CD14-positive monocyte (primary cell): Measurements from ENCODE around the gene IGF1R. TPM values are rescaled to one million over a fixed set of nuclear protein-coding genes. Genes with fewer than 3 reads are reported as not detected.
A peak's percentile ranks its signal among the peaks of the same experiment; 100 is the strongest.

Experiments used
- DNase-seq, 3 donors: peaks; one replicate each; pipeline ENCODE4 v3.0.0-alpha.2; 2011 to 2022
- H2AFZ ChIP-seq: 2 replicates; pipeline ENCODE4 v1.6.0; 2012; ENCODE audit warnings: mild to moderate bottlenecking, low read depth, low read length, inconsistent platforms; ENCODE audit not compliant: insufficient read depth, poor library complexity, severe bottlenecking
- H3K27ac ChIP-seq, 2 donors: 1 replicate in 1 of 2; 2 replicates in 1 of 2; pipeline ENCODE4 v1.5.1; 2012 to 2013; ENCODE audit warnings: low read length in 2 of 2, control low read depth in 1 of 2, inconsistent platforms in 1 of 2, low read depth in 1 of 2, mild to moderate bottlenecking in 1 of 2
- H3K27me3 ChIP-seq, 2 donors: one replicate each; pipeline versions ENCODE4 v1.6.0 to v1.6.1; 2011 to 2013; ENCODE audit warnings: low read length in 2 of 2; ENCODE audit not compliant: control insufficient read depth in 2 of 2, insufficient read depth in 2 of 2
- H3K36me3 ChIP-seq, 2 donors: replicated peaks in 1 of 2; 1 replicate in 1 of 2; 2 replicates in 1 of 2; pipeline versions ENCODE4 v1.5.1 to v1.6.1; 2012 to 2013; ENCODE audit warnings: low read length in 2 of 2, control low read depth in 1 of 2, inconsistent platforms in 1 of 2, mild to moderate bottlenecking in 1 of 2; ENCODE audit not compliant: insufficient read depth in 2 of 2, control insufficient read depth in 1 of 2
- H3K4me1 ChIP-seq, 2 donors: 1 replicate in 1 of 2; 2 replicates in 1 of 2; pipeline versions ENCODE4 v1.5.1 to v1.6.1; 2012 to 2013; ENCODE audit warnings: low read length in 2 of 2, control low read depth in 1 of 2, inconsistent platforms in 1 of 2, mild to moderate bottlenecking in 1 of 2, moderate library complexity in 1 of 2; ENCODE audit not compliant: insufficient read depth in 2 of 2, control insufficient read depth in 1 of 2
- H3K4me2 ChIP-seq: replicated peaks from 2 replicates; pipeline ENCODE3; 2012; ENCODE audit warnings: low read length, moderate library complexity, mild to moderate bottlenecking; ENCODE audit not compliant: poor library complexity, severe bottlenecking; ENCODE audit errors: extremely low read depth
- H3K4me3 ChIP-seq, 3 experiments: fragments of 200-600 bp in 1 of 3; sonication (generic) in 1 of 3; replicated peaks in 1 of 3; 1 replicate in 2 of 3; 2 replicates in 1 of 3; pipeline ENCODE4 v1.5.1; 2011 to 2013; ENCODE audit warnings: low read length in 3 of 3, mild to moderate bottlenecking in 3 of 3, control low read depth in 2 of 3, low read depth in 2 of 3, inconsistent platforms in 1 of 3, moderate library complexity in 1 of 3
- H3K79me2 ChIP-seq: 2 replicates; pipeline ENCODE4 v1.6.0; 2012; ENCODE audit warnings: mild to moderate bottlenecking, control low read depth, inconsistent platforms, low read length, moderate library complexity; ENCODE audit not compliant: insufficient read depth
- H3K9ac ChIP-seq: 2 replicates; pipeline ENCODE4 v1.6.0; 2017; ENCODE audit warnings: low read length, mild to moderate bottlenecking; ENCODE audit not compliant: insufficient read depth, poor library complexity, severe bottlenecking
- H3K9me3 ChIP-seq, 2 donors: replicated peaks in 1 of 2; 1 replicate in 1 of 2; 2 replicates in 1 of 2; pipeline versions ENCODE4 v1.5.1 to v1.6.1; 2012 to 2013; ENCODE audit warnings: low read length in 2 of 2, control low read depth in 1 of 2; ENCODE audit not compliant: control insufficient read depth in 1 of 2, insufficient read depth in 1 of 2
- H4K20me1 ChIP-seq: 2 replicates; pipeline ENCODE4 v1.6.0; 2012; ENCODE audit warnings: mild to moderate bottlenecking, low read length, control low read depth, moderate library complexity; ENCODE audit not compliant: insufficient read depth
- H3K27ac Mint-ChIP-seq, 7 donors: one replicate each; pipeline ENCODE4 v1.8.0; 2020; ENCODE audit warnings: mild to moderate bottlenecking in 7 of 7, mixed read lengths in 7 of 7, moderate library complexity in 6 of 7, inconsistent platforms in 2 of 7
- H3K27me3 Mint-ChIP-seq, 3 donors: one replicate each; pipeline ENCODE4 v1.8.0; 2021 to 2022; ENCODE audit warnings: low read depth in 3 of 3, mild to moderate bottlenecking in 3 of 3, mixed read lengths in 3 of 3, moderate library complexity in 3 of 3, inconsistent platforms in 1 of 3
- H3K36me3 Mint-ChIP-seq, 2 donors: one replicate each; pipeline ENCODE4 v1.8.0; 2020; ENCODE audit warnings: mixed read lengths in 2 of 2, inconsistent platforms in 1 of 2, mild to moderate bottlenecking in 1 of 2
- H3K4me1 Mint-ChIP-seq: one replicate; pipeline ENCODE4 v1.8.0; 2020; ENCODE audit warnings: mild to moderate bottlenecking, mixed read lengths
- H3K4me3 Mint-ChIP-seq, 2 donors: one replicate each; pipeline ENCODE4 v1.8.0; 2020; ENCODE audit warnings: mild to moderate bottlenecking in 2 of 2, mixed read lengths in 2 of 2, moderate library complexity in 1 of 2
- H3K9me3 Mint-ChIP-seq, 7 donors: one replicate each; pipeline ENCODE4 v1.8.0; 2020 to 2022; ENCODE audit warnings: mixed read lengths in 7 of 7, mild to moderate bottlenecking in 6 of 7, moderate library complexity in 6 of 7, inconsistent platforms in 2 of 7
- CTCF ChIP-seq: fragments of 200-600 bp; IDR thresholded peaks from one replicate; pipeline ENCODE4 v1.8.0; 2022; ENCODE audit warnings: antibody characterized with exemption, mild to moderate bottlenecking
- WGBS: methylation state at CpG from one replicate; pipeline ENCODE4 v1.1.5; 2013; ENCODE audit warnings: missing lambda C conversion rate; ENCODE audit not compliant: insufficient coverage; 5-methylcytosine and 5-hydroxymethylcytosine counted together
- intact Hi-C, 2 donors: fragments of 100-400 bp; cut with micrococcal nuclease; formaldehyde crosslinking; loops; one replicate each; pipeline versions ENCODE4 v1.15.0 to v1.15.1; 2023
- polyA plus RNA-seq, 3 donors: library from polyadenylated mRNA; depleted of rRNA in 1 of 3; unstranded in 2 of 3; stranded (reverse) in 1 of 3; fragments of 300-500 nt in 2 of 3; fragments of >200 nt in 1 of 3; fragmentation: Illumina TruSeq in 2 of 3; gene quantifications; 1 replicate in 2 of 3; 2 replicates in 1 of 3; pipeline ENCODE4 v1.2.3, GENCODE V29; 2012 to 2021

IGF1R gene
- polyA plus RNA-seq, 3 donors = 0.35 to 4.9 (median 0.67) TPM

DNA sequence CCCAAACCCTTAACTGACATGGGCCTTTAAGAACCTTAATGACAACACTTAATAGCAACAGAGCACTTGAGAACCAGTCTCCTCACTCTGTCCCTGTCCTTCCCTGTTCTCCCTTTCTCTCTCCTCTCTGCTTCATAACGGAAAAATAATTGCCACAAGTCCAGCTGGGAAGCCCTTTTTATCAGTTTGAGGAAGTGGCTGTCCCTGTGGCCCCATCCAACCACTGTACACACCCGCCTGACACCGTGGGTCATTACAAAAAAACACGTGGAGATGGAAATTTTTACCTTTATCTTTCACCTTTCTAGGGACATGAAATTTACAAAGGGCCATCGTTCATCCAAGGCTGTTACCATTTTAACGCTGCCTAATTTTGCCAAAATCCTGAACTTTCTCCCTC lies 309.3 kb downstream of the IGF1R start:
- H4K20me1 ChIP-seq = no peaks in the 10 kb centered on the region
- Mint-ChIP-seq H3K27me3 (no peaks in the 10 kb centered on the region), H3K9me3 (peaks cover 6 to 16% (median 10%) of the 10 kb centered on the region in 7 donors), H3K36me3 (peaks cover 60 to 82% of the 10 kb centered on the region in 2 donors), H3K4me3 (no peak overlapping the region), H3K27ac (peak overlapping the region in 2 of 7 donors; percentile 9 to 32), H3K4me1 (peaks cover 23% of the 10 kb centered on the region)
- peaks cover 11% of the 10 kb centered on the region in 2 donors for H3K4me1 ChIP-seq
- intact Hi-C loops = no loop called here
- no peak overlapping the region for H2AFZ ChIP-seq
- peaks cover 39 to 87% of the 10 kb centered on the region in 2 donors for H3K36me3 ChIP-seq
- H3K27me3 ChIP-seq = no peaks in the 10 kb centered on the region
- DNase-seq = no peak
- no peaks in the 10 kb centered on the region for H3K79me2 ChIP-seq
- H3K9ac ChIP-seq = no peak overlapping the region
- no peak for TF ChIP-seq CTCF
- H3K27ac ChIP-seq = no peak overlapping the region
- no peak overlapping the region for H3K4me2 ChIP-seq
- 71% methylated on average over 1 of the region's 6 CpGs for WGBS
- no peak overlapping the region for H3K4me3 ChIP-seq
- peaks cover 0 to 12% of the 10 kb centered on the region in 2 donors for H3K9me3 ChIP-seq

DNA sequence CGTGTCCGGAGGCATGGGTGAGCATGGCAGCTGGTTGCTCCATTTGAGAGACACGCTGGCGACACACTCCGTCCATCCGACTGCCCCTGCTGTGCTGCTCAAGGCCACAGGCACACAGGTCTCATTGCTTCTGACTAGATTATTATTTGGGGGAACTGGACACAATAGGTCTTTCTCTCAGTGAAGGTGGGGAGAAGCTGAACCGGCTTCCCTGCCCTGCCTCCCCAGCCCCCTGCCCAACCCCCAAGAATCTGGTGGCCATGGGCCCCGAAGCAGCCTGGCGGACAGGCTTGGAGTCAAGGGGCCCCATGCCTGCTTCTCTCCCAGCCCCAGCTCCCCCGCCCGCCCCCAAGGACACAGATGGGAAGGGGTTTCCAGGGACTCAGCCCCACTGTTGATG lies 309.7 kb downstream of the IGF1R start:
- H3K27ac ChIP-seq = no peak overlapping the region
- DNase-seq = no peak
- H3K4me1 ChIP-seq = peaks cover 11% of the 10 kb centered on the region in 2 donors
- no peak overlapping the region for H2AFZ ChIP-seq
- intact Hi-C loops = no loop called here
- H3K4me2 ChIP-seq = no peak overlapping the region
- Mint-ChIP-seq H3K9me3 (peaks cover 6 to 16% (median 10%) of the 10 kb centered on the region in 7 donors), H3K27ac (no peak overlapping the region), H3K4me1 (peaks cover 23% of the 10 kb centered on the region), H3K4me3 (no peak overlapping the region), H3K36me3 (peaks cover 56 to 80% of the 10 kb centered on the region in 2 donors), H3K27me3 (no peaks in the 10 kb centered on the region)
- H4K20me1 ChIP-seq = no peaks in the 10 kb centered on the region
- H3K36me3 ChIP-seq = peaks cover 39 to 84% of the 10 kb centered on the region in 2 donors
- H3K27me3 ChIP-seq = no peaks in the 10 kb centered on the region
- H3K9me3 ChIP-seq = peaks cover 0 to 12% of the 10 kb centered on the region in 2 donors
- no peak for TF ChIP-seq CTCF
- H3K79me2 ChIP-seq = no peaks in the 10 kb centered on the region
- no peak overlapping the region for H3K9ac ChIP-seq
- WGBS = 93% methylated on average over 6 of the region's 11 CpGs
- no peak overlapping the region for H3K4me3 ChIP-seq
